ENCODE data around the gene SNX7. TPM values are rescaled to one million over a fixed set of nuclear protein-coding genes. Genes with fewer than 3 reads are reported as not detected.

Gene SNX7
- total and polyA plus RNA-seq, 2 donors (not counting 3 experiments of a cell fraction or from before 2014, with no cell fraction given), result 22.4 to 37.9 TPM

GRCh38 chr1:98674075-98674781, 12.7 kb downstream of the SNX7 start:
- H4K20me1 ChIP-seq (replicated peaks; ENCODE audit: control insufficient read depth, extremely low read depth, insufficient read depth, low read length), result no peaks in the 10 kb centered on the region
- dilution Hi-C loops (cut with MboI; ENCODE audit: extremely low pct_ligation_motif_present, low sequenced_read_pairs), result no loop called here
- no TSS peak for BruUV-seq (replicated peaks)
- no peaks in the 10 kb centered on the region for H3K36me3 ChIP-seq (ENCODE audit: control insufficient read depth in 2 of 2, extremely low read depth in 1 of 2, insufficient read depth in 2 of 2, low read length in 2 of 2)
- H3K79me2 ChIP-seq (ENCODE audit: control insufficient read depth, insufficient read depth, low read length), result peaks cover 10% of the 10 kb centered on the region
- ChIA-PET POLR2A (no interaction called here), CTCF (interaction anchor here (1.6 kb wide), 1 partner anchor 12 kb away, joined by 4 read pairs; no protein-coding TSS in a partner anchor)
- H3K27me3 ChIP-seq (ENCODE audit: control insufficient read depth in 2 of 2, insufficient read depth in 2 of 2, low read length in 2 of 2), result no peaks in the 10 kb centered on the region
- FAIRE-seq (no peak), DNase-seq (ENCODE audit: low read depth, low spot score) (no peak)
- H2AFZ ChIP-seq (ENCODE audit: low read depth, low read length), result no peak overlapping the region
- no peaks in the 10 kb centered on the region for H3K9me3 ChIP-seq (replicated peaks; ENCODE audit: control insufficient read depth, insufficient read depth, low read length)
- intact Hi-C loops (cut with micrococcal nuclease), result no loop called here
- no peak overlapping the region for H3K9ac ChIP-seq (replicated peaks; ENCODE audit: extremely low read depth, insufficient read depth, low read length)
- no peak overlapping the region for H3K4me3 ChIP-seq (replicated peaks in 1 of 3; ENCODE audit: insufficient read depth in 1 of 3, low read depth in 1 of 3, low read length in 3 of 3)
- no peaks in the 10 kb centered on the region for H3K4me1 ChIP-seq (ENCODE audit: control insufficient read depth, extremely low read depth, insufficient read depth, low read length)
- H3K27ac ChIP-seq (ENCODE audit: insufficient read depth, low read depth, low read length), result no peak overlapping the region
- H3K4me2 ChIP-seq (ENCODE audit: insufficient read depth, low read length), result no peak overlapping the region
- peaks cover 3% of the 10 kb centered on the region for H3K9me1 ChIP-seq (replicated peaks; ENCODE audit: control insufficient read depth, extremely low read depth, insufficient read depth, low read length)
- TF ChIP-seq MYC (IDR thresholded peaks at IDR 0.05; ENCODE audit: low read depth, low read length) (no peak), GATA2 (IDR thresholded peaks at IDR 0.05; ENCODE audit: insufficient read depth, insufficient read length, low read depth, low read length) (no peak), EZH2 (IDR thresholded peaks at IDR 0.05; ENCODE audit: borderline replicate concordance, low read depth, low read length, severe bottlenecking) (no peak), CTCF (IDR thresholded peaks at IDR 0.05; ENCODE audit: extremely low read depth in 1 of 2, insufficient read depth in 1 of 2, low read depth in 1 of 2, low read length in 2 of 2) (no peak), POLR2A (IDR thresholded peaks at IDR 0.05; ENCODE audit: low read depth, low read length) (no peak), MAX (IDR thresholded peaks at IDR 0.05; ENCODE audit: insufficient read depth, insufficient read length) (no peak), POLR2AphosphoS5 (IDR thresholded peaks at IDR 0.05; ENCODE audit: insufficient read depth, low read depth, low read length) (no peak), JUN (IDR thresholded peaks at IDR 0.05; ENCODE audit: borderline replicate concordance, insufficient read depth, insufficient read length, low read depth) (no peak), FOS (IDR thresholded peaks at IDR 0.05; ENCODE audit: borderline replicate concordance, insufficient read depth, low read length) (no peak)
